IMR-90 (cell line): Measurements from ENCODE around the gene GSK3B.

ENCODE experiments used
- CEBPB ChIP-seq: IDR thresholded peaks from 2 replicates; pipeline ENCODE4 v1.6.1; 2012; ENCODE audit warnings: low read depth, low read length, improper control_type of control experiment
- CHD1 ChIP-seq: IDR thresholded peaks from 2 replicates; pipeline ENCODE4 v1.6.1; 2012; ENCODE audit warnings: low read depth, low read length, improper control_type of control experiment
- ELK1 ChIP-seq: fragments of 150-350 bp; IDR thresholded peaks from 2 replicates; pipeline ENCODE4 v1.6.1; 2016; ENCODE audit warnings: low read depth, mild to moderate bottlenecking, low read length, moderate library complexity, borderline replicate concordance
- FOS ChIP-seq: fragments of 150-350 bp; IDR thresholded peaks from 2 replicates; pipeline ENCODE4 v1.6.1; 2016; ENCODE audit warnings: low read depth, low read length
- MAZ ChIP-seq: IDR thresholded peaks from 2 replicates; pipeline ENCODE4 v1.6.1; 2012; ENCODE audit warnings: low read depth, mild to moderate bottlenecking, low read length, improper control_type of control experiment, moderate library complexity, borderline replicate concordance
- POLR2A ChIP-seq: IDR thresholded peaks from 2 replicates; pipeline ENCODE4 v1.6.1; 2012; ENCODE audit warnings: mild to moderate bottlenecking, low read depth, low read length
- RAD21 ChIP-seq: IDR thresholded peaks from 2 replicates; pipeline ENCODE4 v1.6.1; 2012; ENCODE audit warnings: low read length, improper control_type of control experiment
- RFX5 ChIP-seq: IDR thresholded peaks from 2 replicates; pipeline ENCODE4 v1.8.0; 2012; ENCODE audit warnings: low read depth, mild to moderate bottlenecking, low read length, moderate library complexity
- SMC3 ChIP-seq: fragments of 150-350 bp; IDR thresholded peaks from 2 replicates; pipeline ENCODE4 v1.6.1; 2016; ENCODE audit warnings: low read depth, mild to moderate bottlenecking, antibody characterized with exemption, low read length, moderate library complexity
- TF ChIP-seq, protein P1 (sequence below): conservative IDR thresholded peaks from 2 replicates; pipeline ENCODE4 v1.5.1; 2012; ENCODE audit warnings: mild to moderate bottlenecking, low read depth, low read length, improper control_type of control experiment
- TF ChIP-seq, protein P2 (sequence below): fragments of 150-350 bp; IDR thresholded peaks from 2 replicates; pipeline ENCODE4 v1.6.1; 2017; ENCODE audit warnings: mild to moderate bottlenecking, antibody characterized with exemption, low read length, low read depth

DNA sequence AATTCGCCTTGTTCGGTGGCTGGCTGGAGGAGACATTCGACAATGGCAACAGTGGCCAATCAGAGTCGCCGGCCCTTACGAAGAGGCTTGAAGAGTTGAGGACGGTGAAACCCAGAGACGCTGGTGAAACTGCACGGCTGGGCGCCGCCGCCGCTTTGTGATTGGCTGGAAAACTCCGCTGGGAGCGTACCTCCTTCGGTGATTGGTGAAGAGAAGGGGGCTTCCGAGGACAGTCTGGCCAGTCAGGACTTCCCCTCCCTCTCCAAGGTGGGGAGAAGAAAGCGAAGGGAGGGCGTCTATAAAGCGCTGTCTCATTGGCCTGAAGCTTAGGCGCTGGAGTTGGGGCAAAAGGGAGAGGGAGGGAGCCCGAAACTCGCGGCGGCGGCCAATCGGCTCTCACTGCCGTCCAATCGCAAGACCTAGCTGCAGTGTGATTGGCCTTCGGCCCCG lies 554 bp upstream of the GSK3B start:
- TF ChIP-seq CHD1 (no peak), POLR2A (no peak), ELK1 (no peak), CEBPB (no peak), SMC3 (no peak), RFX5 (peak; percentile 42), MAZ (peak; percentile 99), FOS (peak; percentile 68; the same call in 1 of the 2 replicates), RAD21 (no peak)
- TF ChIP-seq, protein P1, sequence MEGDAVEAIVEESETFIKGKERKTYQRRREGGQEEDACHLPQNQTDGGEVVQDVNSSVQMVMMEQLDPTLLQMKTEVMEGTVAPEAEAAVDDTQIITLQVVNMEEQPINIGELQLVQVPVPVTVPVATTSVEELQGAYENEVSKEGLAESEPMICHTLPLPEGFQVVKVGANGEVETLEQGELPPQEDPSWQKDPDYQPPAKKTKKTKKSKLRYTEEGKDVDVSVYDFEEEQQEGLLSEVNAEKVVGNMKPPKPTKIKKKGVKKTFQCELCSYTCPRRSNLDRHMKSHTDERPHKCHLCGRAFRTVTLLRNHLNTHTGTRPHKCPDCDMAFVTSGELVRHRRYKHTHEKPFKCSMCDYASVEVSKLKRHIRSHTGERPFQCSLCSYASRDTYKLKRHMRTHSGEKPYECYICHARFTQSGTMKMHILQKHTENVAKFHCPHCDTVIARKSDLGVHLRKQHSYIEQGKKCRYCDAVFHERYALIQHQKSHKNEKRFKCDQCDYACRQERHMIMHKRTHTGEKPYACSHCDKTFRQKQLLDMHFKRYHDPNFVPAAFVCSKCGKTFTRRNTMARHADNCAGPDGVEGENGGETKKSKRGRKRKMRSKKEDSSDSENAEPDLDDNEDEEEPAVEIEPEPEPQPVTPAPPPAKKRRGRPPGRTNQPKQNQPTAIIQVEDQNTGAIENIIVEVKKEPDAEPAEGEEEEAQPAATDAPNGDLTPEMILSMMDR: 0 out of 2 replicates have a peak, but pooled peaks have one; percentile 4
- TF ChIP-seq, protein P2, sequence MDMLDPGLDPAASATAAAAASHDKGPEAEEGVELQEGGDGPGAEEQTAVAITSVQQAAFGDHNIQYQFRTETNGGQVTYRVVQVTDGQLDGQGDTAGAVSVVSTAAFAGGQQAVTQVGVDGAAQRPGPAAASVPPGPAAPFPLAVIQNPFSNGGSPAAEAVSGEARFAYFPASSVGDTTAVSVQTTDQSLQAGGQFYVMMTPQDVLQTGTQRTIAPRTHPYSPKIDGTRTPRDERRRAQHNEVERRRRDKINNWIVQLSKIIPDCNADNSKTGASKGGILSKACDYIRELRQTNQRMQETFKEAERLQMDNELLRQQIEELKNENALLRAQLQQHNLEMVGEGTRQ: no peak
